Measurements from ENCODE around the gene MYLK.
"Not testable (repeated sequence)": the region's sequence is repeated elsewhere in the genome, so short reads cannot be mapped to it uniquely, and the experiment has no call there.

The MYLK gene

DNA sequence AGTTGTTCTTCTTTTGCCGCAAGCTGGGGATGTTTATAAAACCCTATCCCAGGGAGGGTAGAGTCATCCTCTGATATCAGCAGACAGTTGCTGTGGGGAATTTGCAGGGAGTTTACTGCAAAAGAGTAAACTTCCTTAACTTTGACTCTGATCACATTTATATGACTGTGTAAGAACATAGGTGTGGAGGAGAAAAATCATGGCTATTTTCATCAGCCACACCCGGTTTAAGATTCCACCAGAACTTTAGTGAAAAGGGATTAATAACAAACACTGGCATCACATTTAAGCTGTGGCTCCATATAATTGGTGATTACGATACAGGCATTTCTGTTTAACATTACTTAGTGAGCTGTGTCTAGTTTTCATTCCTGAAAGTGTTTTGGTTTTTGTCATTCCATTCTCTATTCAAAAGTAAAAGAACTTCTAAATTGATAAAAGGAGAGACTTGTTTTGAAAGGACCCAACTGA, 143.1 kb downstream of the MYLK start:
- DNase-seq: no peak

DNA sequence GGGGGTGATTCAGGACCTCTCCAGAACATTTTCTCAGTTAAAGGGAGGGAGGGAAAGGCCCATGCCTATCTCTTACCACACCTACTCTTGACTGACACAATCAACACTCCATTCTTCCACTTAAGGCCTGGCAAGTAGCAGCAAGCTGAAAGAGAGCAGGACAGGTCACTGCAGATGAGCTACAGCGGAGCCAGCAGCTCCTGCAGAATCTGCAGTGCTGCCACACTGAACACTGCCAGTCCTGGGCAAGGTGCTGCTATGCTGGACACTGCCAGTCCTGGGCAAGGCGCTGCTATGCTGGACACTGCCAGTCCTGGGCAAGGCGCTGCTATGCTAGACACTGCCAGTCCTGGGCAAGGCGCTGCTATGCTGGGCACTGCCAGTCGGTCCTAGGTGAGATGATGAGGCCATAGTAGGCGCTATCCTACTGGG, 143.7 kb downstream of the MYLK start:
- DNase-seq: no peak

DNA sequence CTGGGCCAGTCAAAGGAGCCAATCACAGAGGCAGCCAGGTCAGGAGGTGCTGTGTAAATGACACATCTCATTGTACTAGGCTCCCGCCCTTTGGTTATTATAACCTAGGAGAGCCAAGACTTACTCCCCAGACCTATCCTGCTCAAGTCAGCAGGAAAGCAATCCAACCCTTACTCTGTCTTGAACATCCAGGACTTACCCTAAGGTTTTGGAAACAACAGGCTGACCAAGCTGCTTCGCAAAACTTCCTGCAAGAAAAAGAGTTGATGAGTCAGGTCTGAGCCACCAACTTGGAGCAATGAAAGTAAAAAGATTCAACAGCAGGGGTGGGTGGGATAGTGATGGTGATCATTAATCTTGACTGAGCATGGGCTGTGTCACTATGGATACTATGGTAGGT, 144.4 kb downstream of the MYLK start:
- DNase-seq: no peak

DNA sequence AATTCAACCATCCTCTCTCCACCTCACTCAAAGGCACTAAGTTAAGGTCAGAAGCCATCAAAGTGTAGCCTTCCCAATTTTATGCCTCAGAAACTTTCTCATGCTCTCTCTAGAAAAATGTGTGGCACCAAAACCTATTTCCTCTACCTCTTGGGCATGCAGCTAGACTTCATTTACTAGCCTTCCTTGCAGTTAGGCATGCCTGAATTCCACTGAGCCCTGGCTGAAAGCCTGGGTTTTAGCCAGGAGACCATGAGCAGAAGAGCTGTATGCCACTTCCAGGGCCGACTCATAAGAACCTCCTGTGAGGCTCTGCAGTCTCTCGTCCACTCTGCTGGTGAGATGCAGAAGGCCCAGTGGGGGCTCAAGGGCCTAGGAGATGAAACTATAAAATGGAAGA, 145.0 kb downstream of the MYLK start:
- no peak for DNase-seq

DNA sequence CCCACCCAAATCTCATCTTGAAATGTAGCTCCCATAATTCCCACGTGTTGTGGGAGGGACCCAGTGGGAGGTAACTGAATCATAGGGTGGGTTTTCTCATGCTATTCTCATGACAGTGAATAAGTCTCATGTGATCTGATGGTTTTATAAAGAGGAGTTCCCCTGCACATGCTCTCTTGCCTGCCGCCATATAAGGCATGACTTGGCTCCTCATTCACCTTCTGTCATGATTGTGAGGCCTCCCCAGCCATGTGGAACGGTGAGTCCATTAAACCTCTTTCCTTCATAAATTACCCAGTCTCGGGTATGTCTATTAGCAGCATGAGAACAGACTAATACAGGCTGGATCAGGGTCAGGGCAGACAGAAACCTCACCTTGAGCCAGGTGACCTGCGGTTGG, 145.6 kb downstream of the MYLK start:
- DNase-seq: not testable (repeated sequence)

DNA sequence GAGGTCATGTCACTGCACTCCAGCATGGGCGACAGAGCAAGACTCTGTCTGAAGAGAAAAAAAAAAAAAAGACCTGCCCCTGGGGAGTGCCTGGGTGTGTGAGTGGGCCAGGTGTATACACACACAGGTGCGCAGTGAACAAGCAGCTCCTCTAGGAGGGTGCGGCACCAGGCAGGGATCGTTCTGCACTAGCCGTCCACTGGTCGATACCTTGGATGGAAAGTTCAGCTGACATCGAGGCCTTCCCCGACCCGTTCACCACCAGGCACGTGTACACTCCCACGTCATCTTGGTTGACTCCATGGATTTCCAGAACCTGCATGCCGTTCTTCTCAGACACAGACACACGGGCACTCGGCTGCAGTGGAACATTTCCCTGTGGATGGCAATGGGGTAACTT, 147.0 kb downstream of the MYLK start:
- no peak for DNase-seq

DNA sequence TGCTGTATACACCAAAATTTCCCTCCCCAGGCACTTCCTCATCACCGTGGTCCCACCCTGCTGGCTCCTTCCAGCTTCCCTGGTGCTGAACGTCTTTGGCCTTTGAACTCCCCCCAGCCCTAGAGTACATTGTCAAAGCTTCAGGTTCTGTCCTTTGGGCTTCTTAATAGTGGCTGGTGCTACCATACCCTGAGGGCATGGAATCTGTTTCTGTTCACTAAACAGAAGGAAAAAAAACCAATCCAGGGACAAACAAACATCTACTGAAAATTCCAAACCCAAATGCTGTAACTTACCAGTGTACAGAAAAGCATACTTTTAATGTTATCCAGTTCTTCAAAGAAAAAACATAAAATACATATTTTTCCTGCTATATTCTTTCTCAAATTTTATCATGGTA, 148.7 kb downstream of the MYLK start:
- no peak for DNase-seq

DNA sequence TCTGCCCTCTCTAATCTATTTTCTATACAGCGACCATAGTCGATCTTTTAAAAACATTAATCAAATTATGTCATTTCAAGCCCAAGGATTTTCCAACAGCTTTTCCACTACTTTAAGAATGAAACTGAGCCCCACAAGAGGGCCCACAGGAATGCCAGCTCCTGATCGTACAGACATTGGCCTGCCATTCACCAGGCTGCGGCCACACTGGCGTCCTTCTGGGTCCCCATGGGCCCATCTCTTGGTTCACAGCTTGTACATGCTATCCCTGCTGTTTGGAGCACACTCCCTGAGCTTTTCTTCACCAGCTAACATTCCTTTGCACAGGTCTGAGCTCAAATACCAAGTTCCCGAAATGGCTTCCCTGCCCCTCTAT, 149.6 kb downstream of the MYLK start:
- DNase-seq: no peak

DNA sequence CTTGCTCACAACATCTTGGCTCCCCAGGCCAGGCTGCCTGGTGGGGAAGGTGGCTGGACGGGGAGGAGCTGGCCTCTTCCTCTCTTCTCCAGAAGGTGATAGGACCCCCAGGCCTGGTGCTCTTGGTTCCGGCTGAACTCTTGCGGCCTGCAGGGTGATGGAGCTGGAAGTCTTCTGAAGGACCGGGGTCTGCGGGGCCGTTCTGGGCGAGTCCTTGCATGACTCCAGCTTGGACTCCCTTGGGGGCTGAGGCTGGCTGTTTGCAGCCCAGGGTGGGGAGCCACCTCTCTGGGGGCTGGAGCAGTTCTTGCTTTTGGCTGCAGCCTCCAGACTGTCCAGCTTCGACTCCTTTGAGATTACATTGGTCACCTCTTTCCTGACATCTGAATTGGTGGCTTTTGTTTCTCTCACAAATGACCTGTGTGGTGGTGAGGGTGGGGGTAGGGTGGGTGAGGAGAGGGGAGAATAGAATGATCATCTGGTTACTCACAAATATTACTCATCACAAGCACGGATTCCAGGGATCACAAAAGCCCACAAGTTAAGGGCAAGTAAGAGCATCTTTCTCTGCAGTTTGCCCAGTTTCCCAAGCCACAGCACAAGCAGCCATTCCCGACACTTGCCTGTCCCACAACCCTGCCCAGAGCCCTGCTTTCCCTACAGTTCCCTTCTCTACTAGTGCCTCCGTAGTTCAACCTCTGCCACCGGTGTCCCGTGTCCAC, 150.2 kb downstream of the MYLK start:
- no peak for DNase-seq

DNA sequence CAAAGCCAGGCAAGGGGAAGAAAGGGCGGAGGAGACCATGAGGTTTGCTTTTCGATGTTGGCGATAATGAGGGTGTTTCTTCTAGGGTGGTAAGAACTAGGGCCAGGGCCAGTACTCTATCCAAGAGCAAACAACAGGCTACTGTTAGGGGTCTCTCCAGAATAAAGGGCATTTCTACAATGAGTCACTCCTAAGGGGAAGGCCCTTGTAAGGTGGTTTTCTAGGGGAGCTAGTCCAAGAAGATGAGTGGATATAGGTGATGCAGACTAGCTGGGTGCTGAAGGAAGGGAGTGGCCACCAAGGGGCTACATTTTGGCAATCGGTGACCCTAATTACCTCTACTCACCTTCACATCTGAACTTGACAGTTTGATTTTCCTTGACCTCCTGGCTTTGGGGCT, 150.8 kb downstream of the MYLK start:
- DNase-seq: no peak

DNA sequence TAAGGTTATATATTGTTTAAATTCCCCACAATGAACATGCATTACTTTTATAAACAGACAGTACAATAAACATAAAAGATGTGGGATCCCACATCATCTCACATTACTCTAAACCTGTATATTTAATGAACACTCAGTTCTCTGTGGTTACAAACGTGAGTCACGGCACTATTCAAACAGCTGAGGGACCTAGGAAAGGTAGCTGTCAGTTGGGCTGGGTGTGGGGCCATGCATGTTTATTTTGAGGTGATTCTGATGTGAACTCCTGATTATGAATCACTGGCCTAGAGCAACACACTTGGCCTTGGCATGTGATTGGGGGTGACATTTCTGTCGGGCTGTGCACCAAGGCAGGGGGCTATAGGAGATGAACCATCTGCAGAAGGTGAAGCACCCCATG, 151.7 kb downstream of the MYLK start:
- DNase-seq: no peak

DNA sequence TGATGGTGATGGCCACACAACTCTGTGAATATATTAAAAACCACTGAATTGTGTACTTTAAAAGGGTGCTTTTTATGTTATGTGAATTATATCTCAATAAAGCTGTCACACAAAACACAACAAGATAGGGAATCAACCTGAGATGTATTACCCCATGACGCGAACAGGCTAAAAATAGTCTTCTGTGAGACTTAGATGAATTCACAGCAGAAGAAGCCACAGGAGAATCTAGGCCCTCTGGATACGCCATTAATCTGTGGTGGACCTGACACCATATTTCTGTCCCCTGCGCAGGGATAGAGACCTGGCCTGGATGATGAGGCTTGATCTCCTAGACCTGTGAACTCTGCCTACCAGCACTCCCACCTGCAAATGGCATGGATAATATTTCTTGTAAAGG, 153.3 kb downstream of the MYLK start:
- DNase-seq: no peak

DNA sequence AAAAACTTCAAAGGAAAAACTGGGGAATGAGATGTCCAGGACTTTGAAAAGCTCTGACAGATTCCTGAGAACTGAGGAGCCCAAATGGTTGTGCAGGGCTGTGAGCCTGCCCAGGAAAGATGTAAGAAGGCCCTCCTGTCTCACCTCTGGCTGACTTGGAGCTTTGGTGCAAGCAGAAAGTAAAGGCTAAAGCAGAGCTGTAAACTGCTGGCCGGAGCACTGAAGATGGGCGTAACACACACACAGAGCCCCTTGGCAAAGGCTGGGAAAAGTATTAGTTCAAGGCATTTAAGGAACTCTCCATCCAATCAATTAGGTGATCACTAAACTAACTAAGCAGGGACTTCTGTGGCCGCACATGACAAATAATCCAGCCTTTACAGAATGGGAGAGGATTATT, 155.1 kb downstream of the MYLK start:
- no peak for DNase-seq

DNA sequence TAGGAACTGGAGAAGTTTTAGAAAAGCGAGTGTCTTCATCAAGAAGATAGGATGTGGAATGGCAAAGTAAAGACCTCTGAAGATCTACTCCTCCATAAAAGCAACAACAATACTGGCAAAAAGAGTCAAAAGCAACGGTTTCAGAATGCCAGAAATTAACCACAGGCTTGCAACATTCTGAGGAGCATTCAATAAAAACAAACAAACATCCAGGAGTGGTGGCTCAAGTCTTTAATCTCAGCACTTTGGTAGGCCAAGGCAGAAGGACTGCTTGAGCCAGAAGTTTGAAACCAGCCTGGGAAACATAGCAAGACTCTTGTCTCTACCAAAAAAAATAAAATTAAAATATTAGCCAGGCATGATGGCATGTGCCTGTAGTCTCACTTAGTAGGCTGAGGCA, 156.1 kb downstream of the MYLK start:
- no peak for DNase-seq

DNA sequence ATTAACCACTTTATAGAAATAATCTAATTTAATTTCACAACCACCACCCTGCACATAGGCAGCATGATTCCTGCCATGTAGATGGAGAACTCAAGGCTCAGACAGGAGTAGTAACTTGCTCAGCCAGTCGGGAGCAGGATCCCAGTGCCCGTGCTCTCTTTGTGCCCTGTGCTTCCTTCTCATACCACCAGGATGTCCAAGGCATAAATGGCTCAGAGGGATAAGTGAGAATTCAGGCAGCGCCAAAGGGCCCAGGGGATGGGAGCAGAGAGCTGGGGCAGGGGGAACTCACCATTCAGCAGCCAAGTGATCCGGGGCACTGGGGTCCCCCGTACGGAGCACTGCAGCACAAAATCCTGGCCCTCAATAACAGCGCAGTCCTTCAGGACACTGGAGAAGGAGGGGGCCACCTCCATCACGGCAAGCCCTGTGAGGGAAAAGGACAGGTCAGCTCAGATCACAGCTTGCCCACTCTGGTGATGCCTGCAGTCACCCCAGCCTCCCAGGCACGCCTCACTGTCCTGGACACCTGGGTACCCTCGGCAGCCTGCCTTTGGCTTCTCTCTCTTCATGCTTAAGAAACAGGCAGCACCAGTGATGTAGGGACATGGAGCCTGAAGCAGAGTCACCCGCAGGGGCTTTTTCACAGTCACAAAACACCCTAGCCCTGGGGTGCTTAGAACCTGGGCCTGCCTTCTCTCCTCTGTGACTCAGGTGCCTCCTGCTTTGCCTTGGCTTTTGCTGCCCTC, 158.3 kb downstream of the MYLK start:
- DNase-seq: no peak

DNA sequence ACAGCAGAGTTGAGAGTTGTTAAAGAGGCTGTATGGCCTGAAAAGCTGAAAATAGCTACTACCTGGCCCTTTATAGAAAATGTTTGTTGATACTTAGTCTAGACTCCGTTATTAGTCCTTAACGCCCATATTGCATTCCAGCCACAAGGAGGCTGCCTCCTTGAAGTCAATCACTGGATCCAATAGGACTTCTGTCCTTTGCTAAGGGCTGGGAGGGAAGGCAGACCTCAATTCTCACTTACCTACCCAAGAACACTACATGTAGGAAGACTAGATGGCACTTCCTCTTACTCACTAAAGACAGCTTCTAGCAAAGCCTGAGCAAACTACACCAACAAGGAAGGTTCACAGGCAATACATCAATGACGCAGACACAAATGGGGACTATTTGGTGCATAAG, 159.8 kb downstream of the MYLK start:
- DNase-seq: no peak

DNA sequence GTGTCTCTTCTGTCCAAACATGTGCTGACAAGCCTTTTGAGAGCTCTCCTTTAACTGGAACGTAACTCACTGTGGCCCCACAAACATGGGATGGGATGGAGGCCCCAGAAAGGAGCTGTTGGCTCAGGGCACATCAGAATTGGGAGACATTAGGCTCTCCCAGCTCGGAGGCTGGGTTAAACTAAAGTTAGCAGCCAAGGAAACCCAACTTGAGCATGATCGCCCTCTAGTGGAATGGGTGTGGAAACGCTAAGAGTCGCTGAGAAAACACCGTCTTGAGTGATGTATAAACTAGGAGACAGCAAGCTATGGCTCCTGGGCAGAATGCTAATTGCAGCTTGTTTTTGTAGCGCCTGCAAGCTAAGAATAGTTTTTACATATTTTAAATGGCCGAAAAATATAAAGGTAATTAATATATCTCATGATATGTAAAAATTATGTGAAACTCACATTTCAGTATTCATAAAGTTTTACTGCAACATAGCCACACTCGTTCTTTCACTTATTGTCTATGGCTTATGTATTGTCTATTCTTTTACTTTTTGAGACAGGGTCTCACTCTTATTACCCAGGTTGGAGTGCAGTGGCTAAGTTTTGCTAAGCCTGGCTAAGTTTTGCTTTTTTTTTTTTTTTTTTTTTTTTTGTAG, 160.5 kb downstream of the MYLK start:
- peak in 3 of 6 experiments; percentile 12 to 54 (median 49) for DNase-seq

DNA sequence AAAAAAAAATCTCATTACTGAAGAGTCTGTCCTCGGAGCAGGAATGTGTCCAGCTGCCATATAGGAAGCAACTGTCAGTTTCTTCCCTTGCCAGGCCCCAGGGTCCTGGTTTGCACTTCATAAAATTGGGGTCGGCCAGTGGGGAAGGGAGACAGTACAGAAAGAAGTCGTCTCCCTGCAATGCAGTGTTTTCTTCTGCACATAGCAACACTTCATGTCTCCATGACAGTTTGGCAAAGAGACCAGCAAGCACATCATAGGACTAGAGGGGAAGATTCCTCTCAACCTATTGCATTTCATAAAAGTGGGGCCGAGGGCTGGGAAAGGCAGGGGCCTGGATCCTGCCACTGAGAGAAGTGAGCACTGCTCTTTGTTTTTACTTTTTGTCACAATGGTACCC, 161.1 kb downstream of the MYLK start:
- no peak for DNase-seq

DNA sequence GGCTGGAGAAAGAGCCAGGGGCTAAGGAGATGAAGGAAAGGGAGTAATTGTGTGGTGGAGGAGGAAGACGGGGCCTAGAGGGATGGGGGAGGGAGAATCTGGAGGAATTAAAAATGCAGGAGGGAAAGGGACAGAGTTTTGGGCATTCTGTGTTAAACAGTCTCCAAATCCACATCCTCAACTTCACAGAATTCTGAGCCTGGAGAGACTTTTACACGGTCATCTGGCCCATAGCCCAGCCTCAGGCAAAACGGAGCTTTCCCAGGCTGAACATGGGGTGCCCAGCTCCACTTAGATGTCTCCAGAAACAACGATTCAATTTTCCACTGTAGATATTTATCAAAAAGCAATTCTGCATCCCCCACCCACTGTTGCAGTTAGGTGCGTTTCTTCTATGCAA, 161.7 kb downstream of the MYLK start:
- no peak for DNase-seq

DNA sequence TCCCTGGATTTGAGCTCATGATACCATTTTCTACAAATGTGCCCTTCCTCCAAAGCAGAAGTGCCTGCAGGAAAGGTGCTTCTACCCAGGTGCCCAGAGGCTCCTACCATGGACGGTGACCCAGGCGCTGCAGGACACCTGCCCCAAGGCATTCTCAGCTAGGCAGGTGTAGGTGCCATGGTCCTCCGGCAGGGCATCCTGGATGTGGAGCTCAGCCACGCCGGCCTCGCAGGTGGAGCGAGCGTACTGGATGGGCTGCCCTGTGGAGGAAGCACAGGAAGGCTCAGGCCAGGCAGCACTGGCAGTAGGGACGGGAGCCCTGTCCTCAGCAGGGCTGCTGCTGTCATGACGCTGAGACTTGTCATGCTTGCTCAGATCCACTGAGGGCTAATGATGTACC, 162.1 kb downstream of the MYLK start:
- DNase-seq: no peak

DNA sequence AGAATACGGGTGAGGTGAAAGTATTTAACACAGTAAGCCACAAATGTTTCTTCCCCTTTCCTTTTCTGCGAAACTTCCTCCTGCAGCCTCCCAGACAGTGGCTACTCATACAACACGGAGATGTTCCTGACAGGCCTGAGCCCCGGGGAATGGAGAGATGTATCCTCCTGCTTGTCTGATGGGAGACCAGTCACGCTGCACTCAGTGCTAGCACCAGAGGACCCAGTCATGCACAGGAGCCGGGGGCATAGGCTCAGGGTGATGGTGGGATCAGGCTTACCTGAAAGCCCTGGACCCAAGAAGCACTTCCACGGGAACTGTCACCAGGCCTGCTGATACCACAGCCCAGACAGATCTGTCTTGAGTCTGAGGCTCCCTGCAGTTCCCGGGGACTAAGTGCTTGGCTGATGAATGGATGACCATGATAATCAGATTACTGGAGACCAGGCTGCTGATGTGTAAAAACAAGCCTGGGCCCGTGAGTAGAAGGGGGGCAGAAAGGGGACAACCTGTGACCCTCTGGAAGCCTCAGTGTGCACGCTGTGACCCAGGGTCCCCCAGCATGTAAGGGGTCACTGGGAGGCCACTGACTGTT, 162.9 kb downstream of the MYLK start:
- not testable (repeated sequence) for DNase-seq

DNA sequence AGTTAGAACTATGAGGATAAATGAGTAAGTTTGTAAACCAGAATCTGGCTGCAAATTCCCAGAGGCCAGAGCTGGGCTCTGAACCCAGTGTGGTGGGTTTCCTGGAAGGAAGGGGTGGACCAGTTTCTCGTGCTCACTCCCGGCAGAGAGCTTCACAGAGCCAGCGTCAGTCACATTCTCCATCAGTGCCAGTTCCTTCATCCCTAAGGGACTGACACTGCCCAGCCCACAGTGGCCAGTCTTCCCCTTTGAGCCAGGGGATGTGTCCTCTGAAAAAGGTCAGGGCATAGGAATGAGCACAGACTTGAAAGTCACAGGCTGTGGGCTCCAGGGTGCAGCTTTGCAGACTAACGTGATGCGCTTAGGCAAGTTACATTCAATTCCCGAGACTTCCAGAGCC, 163.5 kb downstream of the MYLK start:
- no peak for DNase-seq

DNA sequence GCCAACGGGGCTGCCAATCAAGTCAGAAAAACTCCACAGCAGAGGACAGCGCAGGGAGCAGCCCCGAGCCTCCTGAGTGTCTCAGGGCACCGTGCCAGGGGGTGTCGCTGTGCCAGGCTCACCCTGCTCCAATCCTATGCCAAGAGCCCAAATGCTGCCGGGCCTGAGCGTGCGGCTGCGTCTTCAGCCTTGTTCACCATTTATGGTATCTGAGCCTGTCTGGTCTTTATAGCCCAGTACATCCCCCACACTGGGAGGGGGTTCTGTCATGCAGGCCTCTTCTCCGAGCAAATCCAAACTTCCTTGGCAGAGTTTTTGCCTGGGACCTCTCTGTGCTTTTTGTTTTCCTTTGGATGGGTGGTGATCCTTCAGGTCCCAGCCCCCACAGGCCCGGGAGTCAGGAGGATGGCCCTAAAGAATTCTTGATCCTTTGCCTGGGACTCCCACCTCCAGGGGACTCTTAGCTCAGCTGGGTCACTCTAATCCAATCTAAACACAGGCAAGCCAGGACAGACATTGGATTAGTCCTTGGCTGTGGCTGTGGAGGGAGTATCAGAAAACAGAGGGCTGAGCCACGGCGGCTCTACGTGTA, 164.2 kb downstream of the MYLK start:
- DNase-seq: no peak

Measured in stimulated activated naive CD4-positive, alpha-beta T cell (primary cell).